OCI-LY3 (cell line): ENCODE data around the gene CRTC1.
A peak's percentile ranks its signal among the peaks of the same experiment; 100 is the strongest.

Source experiments
- H2AFZ ChIP-seq: fragments of 200-600, 300-600 bp; shearing (Covaris generic); 2 replicates; pipeline ENCODE4 v1.6.0; 2014; ENCODE audit warnings: antibody characterized with exemption, low read depth, low read length
- H3K27ac ChIP-seq: fragments of 200-600, 300-600 bp; sonication (generic); 2 replicates; pipeline ENCODE4 v1.5.1; 2014; ENCODE audit warnings: mild to moderate bottlenecking, low read length, moderate library complexity, mixed read lengths
- H3K27me3 ChIP-seq: fragments of 200-600, 300-600 bp; sonication (generic); 2 replicates; pipeline ENCODE4 v1.6.1; 2014; ENCODE audit warnings: low read depth, low read length, mixed read lengths
- H3K36me3 ChIP-seq: fragments of 200-600, 300-600 bp; sonication (generic); replicated peaks from 2 replicates; pipeline ENCODE3; 2014; ENCODE audit warnings: low read depth, low read length, mixed read lengths
- H3K4me1 ChIP-seq: fragments of 300-600, 200-600 bp; sonication (generic); 2 replicates; pipeline ENCODE4 v1.6.1; 2014; ENCODE audit warnings: low read length, mixed read lengths
- H3K4me2 ChIP-seq: fragments of 200-600, 300-600 bp; sonication (generic); 2 replicates; pipeline ENCODE4 v1.6.1; 2014; ENCODE audit warnings: low read length, mixed read lengths
- H3K4me3 ChIP-seq: fragments of 300-600, 200-600 bp; sonication (generic); 2 replicates; pipeline ENCODE4 v1.5.1; 2014; ENCODE audit warnings: antibody characterized with exemption, mild to moderate bottlenecking, low read length, moderate library complexity
- H3K79me2 ChIP-seq: fragments of 300-600, 200-600 bp; shearing (Covaris generic); 2 replicates; pipeline ENCODE4 v1.6.1; 2014; ENCODE audit warnings: mild to moderate bottlenecking, low read length, mixed read lengths
- H3K9ac ChIP-seq: fragments of 300-600, 200-600 bp; shearing (Covaris generic); 2 replicates; pipeline ENCODE4 v1.6.0; 2014; ENCODE audit warnings: mild to moderate bottlenecking, low read length, moderate library complexity
- H3K9me3 ChIP-seq: fragments of 200-600, 300-600 bp; shearing (Covaris generic); 2 replicates; pipeline ENCODE4 v1.6.1; 2014; ENCODE audit warnings: low read length, mixed read lengths; ENCODE audit not compliant: insufficient read depth
- H4K20me1 ChIP-seq: fragments of 200-600, 300-600 bp; sonication (generic); 2 replicates; pipeline ENCODE4 v1.6.1; 2016; ENCODE audit warnings: low read length, mixed read lengths; ENCODE audit not compliant: insufficient read depth
- CTCF ChIP-seq: fragments of 200-600, 300-600 bp; sonication (generic); IDR thresholded peaks from 2 replicates; pipeline ENCODE4 v1.5.1; 2014; ENCODE audit warnings: antibody characterized with exemption, low read length, low read depth
- EZH2phosphoT487 ChIP-seq: fragments of 200-600 bp; shearing (Covaris generic); IDR thresholded peaks from 2 replicates; pipeline ENCODE4 v1.6.1; 2018; ENCODE audit warnings: antibody characterized with exemption, mixed run types, low read depth

The CRTC1 gene

DNA sequence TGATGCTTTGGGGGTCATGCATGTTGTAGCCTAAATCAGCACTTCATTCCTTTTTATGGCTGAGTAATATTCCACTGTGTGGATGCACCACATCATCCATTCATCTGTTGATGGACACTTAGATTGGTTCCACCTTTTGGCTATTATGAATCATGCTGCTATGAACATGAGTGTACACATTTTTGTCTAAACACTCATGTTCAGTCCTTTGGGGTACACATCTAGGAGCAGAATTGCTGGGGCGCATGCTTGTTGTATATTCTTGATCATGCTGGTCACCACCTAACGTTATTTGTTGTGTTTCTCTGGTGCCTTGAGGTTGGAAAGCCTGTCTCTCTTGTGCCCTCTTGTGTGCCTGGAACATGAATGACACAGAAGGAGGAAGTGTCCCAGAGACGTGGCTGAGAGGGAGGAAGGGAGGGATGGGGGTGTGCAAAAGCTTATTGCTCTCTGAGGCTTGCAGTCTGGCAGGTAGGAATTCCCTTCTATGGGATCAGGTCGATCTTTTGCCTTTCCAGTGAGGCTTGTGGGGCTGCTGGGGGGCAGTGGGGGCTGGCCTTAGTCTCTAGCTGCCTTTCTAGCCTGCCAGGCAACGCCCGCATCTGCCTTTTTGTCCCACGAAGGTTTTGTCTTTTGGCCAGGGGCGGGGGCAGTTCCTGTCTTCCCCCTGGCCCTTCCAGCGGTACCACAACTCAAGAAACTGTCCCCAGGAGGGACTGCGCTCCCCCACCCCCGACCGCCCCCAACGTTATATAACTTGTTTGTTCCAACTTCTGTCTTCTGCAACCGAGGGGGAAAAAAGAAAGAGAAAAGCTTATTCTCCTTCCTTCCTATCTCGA lies 39.1 kb upstream of the CRTC1 start:
- no peak overlapping the region for H3K27ac ChIP-seq
- no peaks in the 10 kb centered on the region for H3K27me3 ChIP-seq
- no peaks in the 10 kb centered on the region for H3K36me3 ChIP-seq
- no peaks in the 10 kb centered on the region for H3K9me3 ChIP-seq
- TF ChIP-seq EZH2phosphoT487 = no peak
- peak; percentile 44 for TF ChIP-seq CTCF
- peaks cover 7% of the 10 kb centered on the region for H3K4me1 ChIP-seq
- no peak overlapping the region for H2AFZ ChIP-seq
- no peak overlapping the region for H3K9ac ChIP-seq
- 0 out of 2 replicates have a peak overlapping the region, but pooled peaks have one; percentile 1 for H3K4me2 ChIP-seq
- H4K20me1 ChIP-seq = peaks cover 46% of the 10 kb centered on the region
- H3K79me2 ChIP-seq = peaks cover 37% of the 10 kb centered on the region
- H3K4me3 ChIP-seq = no peak overlapping the region

GRCh38 chr19:18645035-18645511 lies 38.4 kb upstream of the CRTC1 start:
- no peaks in the 10 kb centered on the region for H3K27me3 ChIP-seq
- H3K27ac ChIP-seq = no peak overlapping the region
- no peak overlapping the region for H3K4me2 ChIP-seq
- H4K20me1 ChIP-seq = peaks cover 41% of the 10 kb centered on the region
- no peak for TF ChIP-seq CTCF
- no peak for TF ChIP-seq EZH2phosphoT487
- H3K79me2 ChIP-seq = peaks cover 31% of the 10 kb centered on the region
- no peak overlapping the region for H2AFZ ChIP-seq
- H3K4me1 ChIP-seq = peaks cover 7% of the 10 kb centered on the region
- H3K4me3 ChIP-seq = no peak overlapping the region
- H3K9ac ChIP-seq = no peak overlapping the region
- H3K36me3 ChIP-seq = no peaks in the 10 kb centered on the region
- H3K9me3 ChIP-seq = no peaks in the 10 kb centered on the region

GRCh38 chr19:18646535-18647370 lies 36.7 kb upstream of the CRTC1 start:
- Histone ChIP-seq H3K4me2 (no peak overlapping the region), H3K4me3 (no peak overlapping the region), H3K36me3 (no peaks in the 10 kb centered on the region), H3K79me2 (peaks cover 24% of the 10 kb centered on the region; the same call in 1 of the 2 replicates), H3K27ac (no peak overlapping the region), H3K4me1 (peaks cover 7% of the 10 kb centered on the region), H3K27me3 (no peaks in the 10 kb centered on the region), H4K20me1 (peaks cover 50% of the 10 kb centered on the region), H3K9me3 (no peaks in the 10 kb centered on the region), H3K9ac (no peak overlapping the region), H2AFZ (no peak overlapping the region)
- no peak for TF ChIP-seq EZH2phosphoT487
- no peak for TF ChIP-seq CTCF

GRCh38 chr19:18647371-18647767 lies 36.1 kb upstream of the CRTC1 start:
- H3K79me2 ChIP-seq = peaks cover 19% of the 10 kb centered on the region; the same call in 1 of the 2 replicates
- no peak overlapping the region for H3K4me2 ChIP-seq
- H3K4me1 ChIP-seq = peaks cover 7% of the 10 kb centered on the region
- H3K9ac ChIP-seq = no peak overlapping the region
- no peaks in the 10 kb centered on the region for H3K36me3 ChIP-seq
- H3K27ac ChIP-seq = no peak overlapping the region
- TF ChIP-seq EZH2phosphoT487 (no peak), CTCF (no peak)
- H4K20me1 ChIP-seq = peaks cover 50% of the 10 kb centered on the region
- H3K27me3 ChIP-seq = no peaks in the 10 kb centered on the region
- no peak overlapping the region for H2AFZ ChIP-seq
- no peak overlapping the region for H3K4me3 ChIP-seq
- no peaks in the 10 kb centered on the region for H3K9me3 ChIP-seq
